Stimulated activated naive B cell treated with anti-CD40 and anti-IgM and Interleukin-4, amounts not matched to agents 10 μg/mL and 1 μg/mL and 100 μg/mL, for 72 hours (primary cell): ENCODE data around the gene ATG13.

Source experiments
- ATAC-seq, 2 donors: fragments of 150-1000 bp; cut with Tn5 transposase; replicated peaks; 2 replicates each; pipeline ENCODE4 v1.10.0; 2021; ENCODE audit warnings: moderate library complexity in 1 of 2
- DNase-seq: peaks from one replicate; pipeline ENCODE4 v3.0.0; 2021
- H3K27ac Mint-ChIP-seq: one replicate; pipeline ENCODE4 v1.8.0; 2022; ENCODE audit warnings: mild to moderate bottlenecking, mixed read lengths
- H3K27me3 Mint-ChIP-seq, 2 donors: one replicate each; pipeline ENCODE4 v1.8.0; 2022; ENCODE audit warnings: mixed read lengths in 2 of 2
- H3K36me3 Mint-ChIP-seq, 2 donors: one replicate each; pipeline ENCODE4 v1.8.0; 2022; ENCODE audit warnings: mixed read lengths in 2 of 2, mild to moderate bottlenecking in 1 of 2
- H3K4me1 Mint-ChIP-seq, 2 donors: one replicate each; pipeline ENCODE4 v1.8.0; 2022; ENCODE audit warnings: mixed read lengths in 2 of 2, mild to moderate bottlenecking in 1 of 2
- H3K4me3 Mint-ChIP-seq, 2 donors: one replicate each; pipeline ENCODE4 v1.8.0; 2022; ENCODE audit warnings: mild to moderate bottlenecking in 2 of 2, mixed read lengths in 2 of 2, moderate library complexity in 1 of 2
- H3K9me3 Mint-ChIP-seq, 2 donors: one replicate each; pipeline ENCODE4 v1.8.0; 2022; ENCODE audit warnings: mixed read lengths in 2 of 2, mild to moderate bottlenecking in 1 of 2

ATG13 gene

GRCh38 chr11:46643986-46644385 is 26.6 kb downstream of the ATG13 start:
- DNase-seq (no peak), ATAC-seq (no peak)
- Mint-ChIP-seq H3K4me3 (no peak overlapping the region), H3K27me3 (no peaks in the 10 kb centered on the region), H3K4me1 (no peaks in the 10 kb centered on the region), H3K27ac (no peak overlapping the region), H3K9me3 (no peaks in the 10 kb centered on the region), H3K36me3 (peaks cover 21 to 30% of the 10 kb centered on the region in 2 donors)

DNA sequence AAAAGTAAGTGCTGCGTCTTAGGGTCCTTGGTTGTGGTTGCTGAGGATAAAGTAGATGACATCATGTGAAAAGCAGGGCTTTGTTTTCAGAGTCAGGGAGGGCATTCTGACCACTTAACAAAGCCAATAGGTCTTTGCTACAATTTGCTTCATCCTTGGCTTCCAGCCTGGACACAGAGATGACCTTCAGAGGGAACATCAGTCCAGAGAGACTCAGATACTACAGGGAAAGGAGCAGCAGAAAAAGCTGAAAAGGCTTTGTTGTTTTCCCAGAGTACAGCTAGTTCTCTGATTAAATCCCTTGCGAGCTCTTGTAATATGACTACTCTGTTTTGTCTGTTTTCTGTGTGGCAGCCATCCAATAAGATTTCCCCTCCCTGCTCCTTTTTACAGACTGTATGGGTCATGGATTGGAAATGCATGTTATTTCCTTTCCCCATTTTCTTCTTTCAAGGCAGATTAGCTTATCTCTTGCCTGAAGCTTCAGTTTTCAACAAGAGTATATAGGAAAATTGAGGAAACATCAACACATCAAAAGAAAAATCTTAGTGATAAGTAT is 31.9 kb downstream of the ATG13 start:
- peaks cover 17 to 19% of the 10 kb centered on the region in 2 donors for H3K36me3 Mint-ChIP-seq
- H3K4me1 Mint-ChIP-seq = no peaks in the 10 kb centered on the region
- no peak overlapping the region for H3K27ac Mint-ChIP-seq
- no peak for DNase-seq
- ATAC-seq = no peak
- H3K4me3 Mint-ChIP-seq = no peak overlapping the region
- H3K9me3 Mint-ChIP-seq = no peaks in the 10 kb centered on the region
- H3K27me3 Mint-ChIP-seq = no peaks in the 10 kb centered on the region

DNA sequence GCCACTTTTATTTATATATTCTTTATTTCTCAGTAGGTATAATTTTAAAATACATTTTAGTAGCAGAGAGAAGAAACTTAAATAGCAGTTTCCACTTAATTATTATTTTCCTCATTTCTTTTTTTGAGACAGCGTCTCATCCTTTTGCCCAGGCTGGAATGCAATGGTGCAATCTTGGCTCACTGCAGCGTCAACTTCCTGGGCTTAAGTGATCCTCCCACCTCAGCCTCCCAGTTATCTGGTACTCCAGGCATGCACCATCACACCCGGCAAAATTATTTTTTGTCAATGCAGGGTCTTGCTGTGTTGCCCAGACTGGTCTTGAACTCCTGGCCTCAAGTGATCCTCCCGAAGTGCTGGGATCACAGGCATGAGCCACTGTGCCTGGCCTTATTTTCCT is 38.3 kb downstream of the ATG13 start:
- H3K9me3 Mint-ChIP-seq = no peaks in the 10 kb centered on the region
- H3K4me1 Mint-ChIP-seq = no peaks in the 10 kb centered on the region
- no peak overlapping the region for H3K4me3 Mint-ChIP-seq
- peaks cover 26 to 30% of the 10 kb centered on the region in 2 donors for H3K36me3 Mint-ChIP-seq
- no peaks in the 10 kb centered on the region for H3K27me3 Mint-ChIP-seq
- no peak overlapping the region for H3K27ac Mint-ChIP-seq
- ATAC-seq = no peak
- no peak for DNase-seq

DNA sequence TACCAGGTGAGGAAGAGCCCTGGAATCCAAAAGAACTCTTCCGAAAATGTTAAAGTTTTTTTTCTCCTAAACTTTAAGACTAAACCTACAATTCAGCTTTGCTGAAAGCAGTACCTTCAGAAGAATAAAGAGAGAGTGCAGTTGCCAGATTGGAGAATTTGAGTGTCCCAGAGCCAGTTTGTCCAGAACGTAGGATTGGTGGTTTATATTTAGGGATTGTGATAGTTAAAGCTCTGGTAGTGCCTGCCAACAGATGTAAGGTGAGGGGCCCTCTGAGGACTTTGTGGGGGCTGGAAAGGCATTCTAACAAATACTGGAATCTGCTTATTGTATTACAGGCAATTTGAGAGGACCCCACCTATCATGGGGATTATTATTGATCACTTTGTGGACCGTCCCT is 39.8 kb downstream of the ATG13 start:
- no peak for DNase-seq
- no peak for ATAC-seq
- Mint-ChIP-seq H3K27ac (peak overlapping the region; percentile 31), H3K9me3 (no peaks in the 10 kb centered on the region), H3K27me3 (no peaks in the 10 kb centered on the region), H3K4me1 (no peaks in the 10 kb centered on the region), H3K36me3 (peaks cover 19 to 25% of the 10 kb centered on the region in 2 donors), H3K4me3 (no peak overlapping the region)

DNA sequence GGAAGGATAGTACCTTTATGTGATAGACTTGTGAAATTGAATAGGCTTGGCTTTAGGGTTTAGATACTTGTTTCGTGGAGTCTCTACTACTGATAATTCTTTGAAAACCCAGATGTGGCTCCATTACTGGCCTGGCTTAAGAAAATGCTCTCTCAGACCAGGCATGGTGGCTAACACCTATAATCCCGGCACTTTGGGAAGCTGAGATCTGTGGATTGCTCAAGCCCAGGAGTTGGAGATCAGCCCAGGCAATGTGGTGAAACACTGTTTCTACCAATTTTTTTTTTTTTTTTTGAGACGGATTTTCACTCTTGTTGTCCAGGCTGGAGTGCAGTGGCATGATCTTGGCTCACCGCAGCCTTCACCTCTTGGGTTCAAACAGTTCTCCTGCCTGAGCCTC is 40.9 kb downstream of the ATG13 start:
- no peak overlapping the region for H3K27ac Mint-ChIP-seq
- ATAC-seq = no peak
- no peak for DNase-seq
- H3K36me3 Mint-ChIP-seq = peaks cover 19 to 25% of the 10 kb centered on the region in 2 donors
- H3K9me3 Mint-ChIP-seq = no peaks in the 10 kb centered on the region
- H3K4me3 Mint-ChIP-seq = no peak overlapping the region
- H3K27me3 Mint-ChIP-seq = no peaks in the 10 kb centered on the region
- no peaks in the 10 kb centered on the region for H3K4me1 Mint-ChIP-seq

- DNase-seq (no peak), ATAC-seq (no peak)
- Mint-ChIP-seq H3K4me1 (no peaks in the 10 kb centered on the region), H3K36me3 (peaks cover 25 to 38% of the 10 kb centered on the region in 2 donors), H3K27me3 (no peaks in the 10 kb centered on the region), H3K27ac (no peak overlapping the region), H3K9me3 (no peaks in the 10 kb centered on the region), H3K4me3 (no peak overlapping the region)
Measured at GRCh38 chr11:46659908-46660307, 42.6 kb downstream of the ATG13 start.

GRCh38 chr11:46661836-46662235 is 44.5 kb downstream of the ATG13 start:
- Mint-ChIP-seq H3K4me3 (no peak overlapping the region), H3K36me3 (peaks cover 22 to 39% of the 10 kb centered on the region in 2 donors), H3K9me3 (no peaks in the 10 kb centered on the region), H3K4me1 (no peaks in the 10 kb centered on the region), H3K27me3 (no peaks in the 10 kb centered on the region), H3K27ac (no peak overlapping the region)
- no peak for DNase-seq
- ATAC-seq = no peak

- DNase-seq (no peak), ATAC-seq (no peak)
- H3K9me3 Mint-ChIP-seq = no peaks in the 10 kb centered on the region
- H3K4me3 Mint-ChIP-seq = no peak overlapping the region
- H3K36me3 Mint-ChIP-seq = peaks cover 21 to 40% of the 10 kb centered on the region in 2 donors
- H3K4me1 Mint-ChIP-seq = no peaks in the 10 kb centered on the region
- H3K27ac Mint-ChIP-seq = no peak overlapping the region
- H3K27me3 Mint-ChIP-seq = no peaks in the 10 kb centered on the region
Measured at GRCh38 chr11:46662366-46662765, 45.0 kb downstream of the ATG13 start.

GRCh38 chr11:46663277-46663940 is 46.1 kb downstream of the ATG13 start:
- H3K4me3 Mint-ChIP-seq = no peak overlapping the region
- no peaks in the 10 kb centered on the region for H3K4me1 Mint-ChIP-seq
- H3K27me3 Mint-ChIP-seq = no peaks in the 10 kb centered on the region
- H3K27ac Mint-ChIP-seq = no peak overlapping the region
- H3K36me3 Mint-ChIP-seq = peaks cover 19 to 36% of the 10 kb centered on the region in 2 donors
- DNase-seq = no peak
- no peak for ATAC-seq
- no peaks in the 10 kb centered on the region for H3K9me3 Mint-ChIP-seq

- Mint-ChIP-seq H3K27me3 (no peaks in the 10 kb centered on the region), H3K27ac (no peak overlapping the region), H3K4me1 (no peaks in the 10 kb centered on the region), H3K4me3 (no peak overlapping the region), H3K9me3 (no peaks in the 10 kb centered on the region), H3K36me3 (peaks cover 18 to 37% of the 10 kb centered on the region in 2 donors)
- no peak for DNase-seq
- no peak for ATAC-seq
Measured at GRCh38 chr11:46664612-46665011, 47.3 kb downstream of the ATG13 start.

- Mint-ChIP-seq H3K4me1 (no peaks in the 10 kb centered on the region), H3K36me3 (peaks cover 21 to 36% of the 10 kb centered on the region in 2 donors), H3K27ac (no peak overlapping the region), H3K27me3 (no peaks in the 10 kb centered on the region), H3K9me3 (no peaks in the 10 kb centered on the region), H3K4me3 (no peak overlapping the region)
- DNase-seq (no peak), ATAC-seq (no peak)
Measured at GRCh38 chr11:46665356-46665755, 48.0 kb downstream of the ATG13 start.

DNA sequence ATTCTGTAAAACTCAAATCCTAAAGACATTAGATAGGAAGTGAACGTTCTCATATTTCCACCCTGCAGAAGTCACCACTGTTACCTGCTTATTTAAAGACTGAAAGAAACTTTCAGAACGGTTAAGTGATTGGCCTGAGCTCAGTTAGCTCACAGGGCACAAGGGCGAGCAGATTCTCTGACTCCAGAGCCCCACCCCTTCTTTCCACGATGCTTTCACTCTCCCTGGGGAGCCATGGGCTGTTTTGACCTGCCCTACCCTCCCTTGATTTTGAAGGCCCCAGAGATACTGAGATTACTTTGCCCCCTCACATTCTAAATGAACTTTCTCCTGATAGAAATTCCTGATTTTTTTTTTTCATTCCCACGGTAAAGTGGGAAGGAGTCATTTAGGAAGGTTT is 49.2 kb downstream of the ATG13 start:
- Mint-ChIP-seq H3K27ac (no peak overlapping the region), H3K27me3 (no peaks in the 10 kb centered on the region), H3K9me3 (no peaks in the 10 kb centered on the region), H3K4me3 (no peak overlapping the region), H3K36me3 (peaks cover 21 to 42% of the 10 kb centered on the region in 2 donors), H3K4me1 (no peaks in the 10 kb centered on the region)
- DNase-seq (no peak), ATAC-seq (no peak)

- H3K9me3 Mint-ChIP-seq = no peaks in the 10 kb centered on the region
- no peak overlapping the region for H3K27ac Mint-ChIP-seq
- DNase-seq (no peak), ATAC-seq (no peak)
- H3K27me3 Mint-ChIP-seq = no peaks in the 10 kb centered on the region
- peaks cover 24 to 45% of the 10 kb centered on the region in 2 donors for H3K36me3 Mint-ChIP-seq
- H3K4me3 Mint-ChIP-seq = no peak overlapping the region
- H3K4me1 Mint-ChIP-seq = no peaks in the 10 kb centered on the region
Measured at GRCh38 chr11:46667043-46667481, 49.7 kb downstream of the ATG13 start.

DNA sequence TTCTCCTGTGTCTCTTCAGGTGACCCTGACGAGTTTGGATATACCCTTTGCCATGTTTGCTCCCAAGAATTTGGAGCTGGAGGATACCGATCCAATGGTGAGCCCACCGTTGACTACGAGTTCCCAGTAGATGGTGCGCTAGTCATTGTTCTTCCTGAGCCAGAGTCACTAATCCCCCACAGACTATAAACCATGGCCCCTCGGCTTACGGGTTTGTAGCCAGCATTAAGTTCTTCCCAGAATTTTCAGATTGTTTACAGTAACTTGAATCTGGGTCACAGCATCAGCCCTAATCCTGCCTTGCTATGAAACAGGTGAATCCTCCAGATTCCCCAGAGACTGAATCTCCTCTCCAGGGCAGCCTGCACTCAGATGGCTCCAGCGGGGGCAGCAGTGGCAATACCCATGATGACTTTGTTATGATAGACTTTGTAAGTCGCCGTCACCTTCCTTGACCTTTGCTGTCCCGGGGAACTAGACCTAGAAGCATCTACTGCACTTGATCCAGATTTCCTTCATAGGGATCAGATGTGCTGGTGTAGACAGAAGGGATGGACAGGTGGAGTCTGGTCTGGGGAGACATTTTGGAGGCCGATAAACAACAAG is 51.2 kb downstream of the ATG13 start:
- no peak for DNase-seq
- peaks cover 29 to 52% of the 10 kb centered on the region in 2 donors for H3K36me3 Mint-ChIP-seq
- no peaks in the 10 kb centered on the region for H3K4me1 Mint-ChIP-seq
- no peak for ATAC-seq
- no peak overlapping the region for H3K27ac Mint-ChIP-seq
- no peaks in the 10 kb centered on the region for H3K9me3 Mint-ChIP-seq
- H3K4me3 Mint-ChIP-seq = no peak overlapping the region
- no peaks in the 10 kb centered on the region for H3K27me3 Mint-ChIP-seq

DNA sequence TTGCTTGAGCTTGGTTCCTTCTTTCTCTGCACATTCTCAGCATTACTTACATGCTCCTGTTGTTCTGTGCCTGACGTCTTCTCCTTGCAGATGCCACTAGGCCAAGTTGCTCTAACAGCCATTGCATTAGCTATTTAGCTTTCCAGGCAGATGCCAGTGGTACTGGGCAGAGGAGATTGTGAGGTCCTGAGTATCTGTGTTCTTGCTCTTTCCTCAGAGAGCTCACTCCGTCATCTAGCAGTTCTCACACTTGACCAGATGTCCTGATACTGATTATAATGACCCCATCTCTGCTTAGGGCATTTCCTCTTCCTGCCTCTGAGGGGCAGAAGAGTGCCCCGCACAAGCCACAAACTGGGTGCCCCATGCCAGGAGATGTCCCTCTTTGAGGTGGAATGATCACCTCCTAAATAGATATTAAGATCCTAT is 52.4 kb downstream of the ATG13 start:
- peaks cover 27 to 46% of the 10 kb centered on the region in 2 donors for H3K36me3 Mint-ChIP-seq
- ATAC-seq (no peak), DNase-seq (no peak)
- H3K27ac Mint-ChIP-seq = no peak overlapping the region
- peaks cover 4 to 7% of the 10 kb centered on the region in 2 donors for H3K4me1 Mint-ChIP-seq
- H3K27me3 Mint-ChIP-seq = no peaks in the 10 kb centered on the region
- H3K4me3 Mint-ChIP-seq = no peak overlapping the region
- H3K9me3 Mint-ChIP-seq = no peaks in the 10 kb centered on the region
